HL-60 (cell line): Measurements from ENCODE around the gene EGFR.

Experiments used
- DNase-seq, 2 experiments: peaks; one replicate each; pipeline ENCODE4 v3.0.0-alpha.2; 2010 to 2020; ENCODE audit warnings: low read depth in 1 of 2, low spot score in 1 of 2
- H3K27ac ChIP-seq: fragments of 250-450 bp; sonication (Bioruptor Pico); replicated peaks from 2 replicates; pipeline ENCODE4 v1.5.1; 2020; ENCODE audit warnings: mild to moderate bottlenecking, moderate library complexity
- H3K27me3 ChIP-seq: fragments of 250-450 bp; sonication (Bioruptor Pico); 2 replicates; pipeline ENCODE4 v1.5.1; 2021; ENCODE audit warnings: mild to moderate bottlenecking, moderate library complexity; ENCODE audit not compliant: insufficient read depth, poor library complexity, severe bottlenecking
- H3K4me3 ChIP-seq: replicated peaks from 2 replicates; pipeline ENCODE4 v1.5.1; 2011; ENCODE audit warnings: mild to moderate bottlenecking, control low read depth, low read length; ENCODE audit not compliant: insufficient read depth
- GABPA ChIP-seq: IDR thresholded peaks from 2 replicates; pipeline ENCODE4 v1.6.1; 2012; ENCODE audit warnings: low read depth
- POLR2AphosphoS5 ChIP-seq: IDR thresholded peaks from 2 replicates; pipeline ENCODE4 v1.6.1; 2012; ENCODE audit warnings: low read depth
- REST ChIP-seq: IDR thresholded peaks from 2 replicates; pipeline ENCODE4 v1.6.1; 2012; ENCODE audit warnings: low read depth; ENCODE audit not compliant: insufficient replicate concordance
- SPI1 ChIP-seq: IDR thresholded peaks from 2 replicates; pipeline ENCODE4 v1.6.1; 2012; ENCODE audit warnings: low read depth, mild to moderate bottlenecking, borderline replicate concordance
- TF ChIP-seq, protein P1 (sequence below): IDR thresholded peaks from one replicate; pipeline ENCODE4 v1.5.1; 2011; ENCODE audit warnings: low read length, control low read depth, inconsistent platforms; ENCODE audit not compliant: insufficient read depth

EGFR gene

DNA sequence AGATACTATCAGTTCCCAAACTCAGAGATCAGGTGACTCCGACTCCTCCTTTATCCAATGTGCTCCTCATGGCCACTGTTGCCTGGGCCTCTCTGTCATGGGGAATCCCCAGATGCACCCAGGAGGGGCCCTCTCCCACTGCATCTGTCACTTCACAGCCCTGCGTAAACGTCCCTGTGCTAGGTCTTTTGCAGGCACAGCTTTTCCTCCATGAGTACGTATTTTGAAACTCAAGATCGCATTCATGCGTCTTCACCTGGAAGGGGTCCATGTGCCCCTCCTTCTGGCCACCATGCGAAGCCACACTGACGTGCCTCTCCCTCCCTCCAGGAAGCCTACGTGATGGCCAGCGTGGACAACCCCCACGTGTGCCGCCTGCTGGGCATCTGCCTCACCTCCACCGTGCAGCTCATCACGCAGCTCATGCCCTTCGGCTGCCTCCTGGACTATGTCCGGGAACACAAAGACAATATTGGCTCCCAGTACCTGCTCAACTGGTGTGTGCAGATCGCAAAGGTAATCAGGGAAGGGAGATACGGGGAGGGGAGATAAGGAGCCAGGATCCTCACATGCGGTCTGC lies 162.2 kb downstream of the EGFR start:
- Histone ChIP-seq H3K4me3 (no peak overlapping the region), H3K27ac (no peak overlapping the region), H3K27me3 (no peaks in the 10 kb centered on the region)
- no peak for DNase-seq
- TF ChIP-seq REST (no peak), GABPA (no peak), POLR2AphosphoS5 (no peak), SPI1 (no peak)
- TF ChIP-seq, protein P1, sequence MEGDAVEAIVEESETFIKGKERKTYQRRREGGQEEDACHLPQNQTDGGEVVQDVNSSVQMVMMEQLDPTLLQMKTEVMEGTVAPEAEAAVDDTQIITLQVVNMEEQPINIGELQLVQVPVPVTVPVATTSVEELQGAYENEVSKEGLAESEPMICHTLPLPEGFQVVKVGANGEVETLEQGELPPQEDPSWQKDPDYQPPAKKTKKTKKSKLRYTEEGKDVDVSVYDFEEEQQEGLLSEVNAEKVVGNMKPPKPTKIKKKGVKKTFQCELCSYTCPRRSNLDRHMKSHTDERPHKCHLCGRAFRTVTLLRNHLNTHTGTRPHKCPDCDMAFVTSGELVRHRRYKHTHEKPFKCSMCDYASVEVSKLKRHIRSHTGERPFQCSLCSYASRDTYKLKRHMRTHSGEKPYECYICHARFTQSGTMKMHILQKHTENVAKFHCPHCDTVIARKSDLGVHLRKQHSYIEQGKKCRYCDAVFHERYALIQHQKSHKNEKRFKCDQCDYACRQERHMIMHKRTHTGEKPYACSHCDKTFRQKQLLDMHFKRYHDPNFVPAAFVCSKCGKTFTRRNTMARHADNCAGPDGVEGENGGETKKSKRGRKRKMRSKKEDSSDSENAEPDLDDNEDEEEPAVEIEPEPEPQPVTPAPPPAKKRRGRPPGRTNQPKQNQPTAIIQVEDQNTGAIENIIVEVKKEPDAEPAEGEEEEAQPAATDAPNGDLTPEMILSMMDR: no peak

- DNase-seq: no peak
- Histone ChIP-seq H3K27me3 (no peaks in the 10 kb centered on the region), H3K27ac (no peak overlapping the region), H3K4me3 (no peak overlapping the region)
- TF ChIP-seq, protein P1: no peak
- TF ChIP-seq GABPA (no peak), POLR2AphosphoS5 (no peak), REST (no peak)
Observed at GRCh38 chr7:55181762-55182161, 162.9 kb downstream of the EGFR start.

- TF ChIP-seq GABPA (no peak), SPI1 (no peak), POLR2AphosphoS5 (no peak), REST (no peak)
- TF ChIP-seq, protein P1: no peak
- no peak overlapping the region for H3K27ac ChIP-seq
- H3K4me3 ChIP-seq: no peak overlapping the region
- no peak for DNase-seq
- H3K27me3 ChIP-seq: no peaks in the 10 kb centered on the region
Observed at GRCh38 chr7:55183897-55184296, 165.1 kb downstream of the EGFR start.
